GM13976 (cell line): ENCODE results near the gene TMPRSS9.

Experiments used
- DNase-seq: peaks from one replicate; pipeline ENCODE4 v3.0.0; 2012; ENCODE audit warnings: low spot score
- in situ Hi-C: fragments of 300-500 bp; cut with MboI; formaldehyde crosslinking; loops from one replicate; pipeline ENCODE4 v1.12.0; 2022; ENCODE audit warnings: low sequenced_read_pairs, mixed read lengths, inconsistent platforms; ENCODE audit not compliant: unreplicated experiment
- TF ChIP-seq, protein P1 (sequence below): IDR thresholded peaks from 2 replicates; pipeline ENCODE4 v1.5.1; 2012; ENCODE audit warnings: borderline replicate concordance, mild to moderate bottlenecking; ENCODE audit not compliant: insufficient read depth; ENCODE audit errors: extremely low read depth, missing control alignments, control extremely low read depth

The TMPRSS9 gene

DNA sequence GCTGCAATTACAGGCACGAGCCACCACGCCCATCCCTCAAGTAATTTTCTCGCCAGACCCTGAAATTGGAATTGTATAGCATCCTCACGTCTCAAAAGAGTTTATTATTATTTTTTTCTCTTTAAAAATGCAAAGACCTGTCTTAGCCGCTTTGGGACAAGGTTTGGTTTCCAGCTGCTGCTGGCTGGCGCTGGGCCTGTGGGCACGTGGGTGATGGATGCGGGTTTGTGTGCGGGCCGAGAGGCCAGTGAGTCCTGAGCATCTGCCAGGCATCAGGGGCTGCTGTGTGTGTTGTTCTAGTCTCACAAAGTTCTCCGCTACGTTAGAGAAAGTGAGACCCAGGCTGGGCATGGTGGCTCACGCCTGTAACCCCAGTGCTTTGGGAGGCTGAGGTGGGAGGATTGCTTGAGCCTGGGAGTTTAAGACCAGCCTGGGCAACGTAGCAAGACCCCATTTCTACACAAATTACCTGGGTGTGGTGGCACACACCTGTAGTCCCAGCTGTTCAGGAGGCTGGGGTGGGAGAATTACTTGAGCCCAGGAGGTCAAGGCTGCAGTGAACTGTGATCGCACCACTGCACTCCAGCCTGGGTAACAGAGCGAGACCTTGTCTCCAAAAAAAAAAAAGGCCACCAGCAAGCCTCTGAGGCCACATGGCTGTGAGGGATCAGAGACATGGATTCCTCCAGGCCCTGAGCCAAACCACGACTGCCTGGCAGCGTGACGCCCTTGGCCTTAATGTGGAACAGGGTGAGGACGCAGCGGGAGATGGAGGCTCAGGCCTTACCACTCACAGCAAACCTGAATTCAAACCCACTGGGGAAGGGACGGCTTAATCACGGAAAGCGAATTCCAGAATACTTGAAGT is 4.7 kb upstream of the TMPRSS9 start:
- DNase-seq = no peak
- TF ChIP-seq, protein P1, sequence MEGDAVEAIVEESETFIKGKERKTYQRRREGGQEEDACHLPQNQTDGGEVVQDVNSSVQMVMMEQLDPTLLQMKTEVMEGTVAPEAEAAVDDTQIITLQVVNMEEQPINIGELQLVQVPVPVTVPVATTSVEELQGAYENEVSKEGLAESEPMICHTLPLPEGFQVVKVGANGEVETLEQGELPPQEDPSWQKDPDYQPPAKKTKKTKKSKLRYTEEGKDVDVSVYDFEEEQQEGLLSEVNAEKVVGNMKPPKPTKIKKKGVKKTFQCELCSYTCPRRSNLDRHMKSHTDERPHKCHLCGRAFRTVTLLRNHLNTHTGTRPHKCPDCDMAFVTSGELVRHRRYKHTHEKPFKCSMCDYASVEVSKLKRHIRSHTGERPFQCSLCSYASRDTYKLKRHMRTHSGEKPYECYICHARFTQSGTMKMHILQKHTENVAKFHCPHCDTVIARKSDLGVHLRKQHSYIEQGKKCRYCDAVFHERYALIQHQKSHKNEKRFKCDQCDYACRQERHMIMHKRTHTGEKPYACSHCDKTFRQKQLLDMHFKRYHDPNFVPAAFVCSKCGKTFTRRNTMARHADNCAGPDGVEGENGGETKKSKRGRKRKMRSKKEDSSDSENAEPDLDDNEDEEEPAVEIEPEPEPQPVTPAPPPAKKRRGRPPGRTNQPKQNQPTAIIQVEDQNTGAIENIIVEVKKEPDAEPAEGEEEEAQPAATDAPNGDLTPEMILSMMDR = no peak
- in situ Hi-C loops = no loop called here

DNA sequence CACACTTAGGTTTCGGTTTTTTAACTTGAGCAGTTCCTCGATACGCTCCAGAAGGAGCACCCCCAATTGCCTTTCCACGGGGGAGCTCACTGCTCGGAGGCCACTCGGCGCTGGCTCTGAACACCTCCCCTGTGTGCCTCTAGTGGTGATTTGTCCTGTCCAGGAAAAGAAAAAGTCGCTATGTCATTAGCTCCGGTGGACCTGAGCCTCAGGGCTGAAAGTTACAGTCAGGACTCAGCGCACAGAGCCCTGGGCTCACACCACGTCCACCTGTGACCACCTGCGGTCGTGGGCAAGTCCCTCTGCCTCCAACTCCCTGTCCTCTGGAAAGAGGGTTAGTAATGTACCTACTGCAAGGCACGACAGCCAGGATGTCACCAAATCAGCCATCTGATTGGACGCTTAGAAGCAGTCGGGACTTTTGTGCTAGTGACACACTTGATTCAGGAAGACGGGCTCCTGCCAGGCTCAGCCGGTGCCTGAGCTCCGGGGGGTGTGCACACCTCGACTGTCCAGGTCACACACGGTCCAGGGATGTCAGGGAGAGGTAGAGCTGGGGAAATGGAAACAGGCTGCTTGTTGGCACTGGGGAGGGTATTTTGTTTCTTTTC is 3.9 kb upstream of the TMPRSS9 start:
- TF ChIP-seq, protein P1 = no peak
- in situ Hi-C loops = no loop called here
- DNase-seq = no peak

DNA sequence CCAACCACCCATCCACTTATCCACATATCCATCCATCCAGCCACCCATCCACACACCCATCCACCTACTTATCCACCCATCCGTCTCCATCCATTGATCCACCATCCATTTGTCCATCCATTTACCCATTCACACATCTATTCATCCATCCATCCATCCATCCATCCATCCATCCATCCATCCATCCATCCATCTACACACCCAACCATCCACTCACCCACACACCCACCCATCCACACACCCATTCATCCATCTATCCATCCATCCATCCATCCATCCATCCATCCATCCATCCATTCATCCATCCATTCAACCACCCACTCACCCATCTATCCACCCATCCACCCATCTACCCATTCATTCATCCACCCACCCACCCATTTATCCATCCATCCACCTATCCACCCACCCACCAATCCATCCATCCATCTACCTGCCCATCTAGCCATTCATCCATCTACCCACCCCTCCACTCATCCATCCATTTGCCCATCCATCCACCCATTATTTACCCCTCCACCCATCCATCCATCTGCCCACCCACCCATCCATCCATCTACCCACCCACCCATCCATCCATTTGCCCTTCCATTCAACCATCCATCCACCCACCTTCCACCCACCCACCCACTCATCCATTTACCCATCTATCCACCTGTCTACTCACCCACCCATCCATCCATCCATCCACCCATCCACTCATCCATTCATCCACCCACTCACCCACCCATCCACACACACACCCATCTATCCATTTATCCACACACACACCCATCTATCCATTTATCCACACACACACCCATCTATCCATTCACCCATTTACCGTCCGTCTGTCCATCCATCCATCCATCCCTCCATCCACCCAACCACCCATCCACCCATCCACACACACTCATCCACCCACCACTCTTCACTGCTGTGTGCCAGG is 2.5 kb upstream of the TMPRSS9 start:
- TF ChIP-seq, protein P1 = no peak
- in situ Hi-C loops = no loop called here
- DNase-seq = no peak

DNA sequence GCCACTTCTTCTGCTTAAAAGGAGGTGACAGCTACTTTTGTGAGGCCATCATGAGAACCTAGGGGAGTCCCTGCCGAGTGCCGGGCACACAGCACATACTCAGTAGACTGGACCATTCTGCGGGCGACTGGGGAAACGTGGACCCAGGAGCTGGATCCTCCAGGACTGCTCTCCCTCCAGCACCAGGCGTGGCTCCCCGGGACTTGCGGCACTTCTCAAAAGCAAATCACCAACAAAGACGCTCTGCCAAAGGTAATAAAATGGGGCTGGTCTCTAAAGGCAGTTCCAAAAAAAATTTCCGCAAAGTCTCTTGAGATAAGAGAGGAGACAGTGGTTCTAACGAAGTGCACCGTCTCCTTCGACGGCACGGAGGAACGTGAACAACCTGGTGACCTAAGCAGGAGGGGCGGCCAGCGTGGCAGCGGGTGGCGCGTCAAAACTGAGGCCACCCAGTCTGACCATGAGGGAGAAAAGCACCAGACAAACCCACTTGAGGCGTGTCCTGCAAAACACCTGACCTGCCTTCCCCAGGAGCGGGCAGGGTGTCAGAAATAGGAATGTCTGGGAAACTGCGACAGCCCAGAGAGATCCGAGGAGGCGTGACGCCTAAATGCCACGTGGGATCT is 1.4 kb upstream of the TMPRSS9 start:
- in situ Hi-C loops = no loop called here
- TF ChIP-seq, protein P1 = no peak
- no peak for DNase-seq

DNA sequence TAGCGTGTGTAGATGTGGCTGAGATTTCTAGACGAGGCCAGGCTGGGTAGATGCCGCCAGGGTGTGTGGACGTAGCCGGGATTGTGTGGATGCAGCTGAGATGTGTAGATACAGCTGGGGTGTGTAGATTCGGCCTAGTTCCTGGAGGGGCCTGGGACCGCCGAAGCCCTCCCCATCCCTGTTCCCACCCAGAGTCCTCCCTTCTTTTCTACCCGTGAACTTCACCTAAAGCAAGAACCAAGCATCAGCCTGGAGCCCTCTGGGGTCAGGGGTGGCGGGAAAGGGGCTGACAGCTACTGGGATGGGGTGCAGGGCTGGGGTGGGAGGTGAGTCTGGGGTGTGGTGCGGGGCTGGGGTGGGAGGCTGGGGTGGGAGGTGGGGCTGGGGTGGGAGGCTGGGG is 768 bp downstream of the TMPRSS9 start:
- TF ChIP-seq, protein P1 = no peak
- in situ Hi-C loops = no loop called here
- no peak for DNase-seq
